GM12891 (cell line): ENCODE measurements around the gene STPG1.

Experiments used
- POLR2A ChIP-seq: IDR thresholded peaks from 2 replicates; pipeline ENCODE4 v1.6.1; 2011; ENCODE audit warnings: low read depth, low read length, control low read depth
- POLR2AphosphoS5 ChIP-seq: IDR thresholded peaks from 2 replicates; pipeline ENCODE4 v1.6.1; 2011; ENCODE audit warnings: low read depth, low read length, control low read depth
- POU2F2 ChIP-seq: IDR thresholded peaks from 2 replicates; pipeline ENCODE4 v1.6.1; 2011; ENCODE audit warnings: low read depth, mild to moderate bottlenecking, control low read depth, low read length, moderate library complexity
- SPI1 ChIP-seq: IDR thresholded peaks from 2 replicates; pipeline ENCODE4 v1.6.1; 2011; ENCODE audit warnings: low read depth, low read length, control low read depth
- TAF1 ChIP-seq: IDR thresholded peaks from 2 replicates; pipeline ENCODE4 v1.6.1; 2011; ENCODE audit warnings: low read depth, low read length, control low read depth

GRCh38 chr1:24415334-24415909, 1.8 kb upstream of the STPG1 start, which contains the start of gene NIPAL3:
- TF ChIP-seq POLR2AphosphoS5 (no peak), POLR2A (no peak), POU2F2 (no peak; the same call in 1 of the 2 replicates), SPI1 (no peak), TAF1 (no peak)
